ENCODE data around the gene WBP2NL. TPM values are rescaled to one million over a fixed set of nuclear protein-coding genes. Genes with fewer than 3 reads are reported as not detected.

WBP2NL gene
- total and polyA plus RNA-seq, 2 of the 8 experiments (the other 6 are each of a cell fraction or from before 2014, with no cell fraction given) = not detected

DNA sequence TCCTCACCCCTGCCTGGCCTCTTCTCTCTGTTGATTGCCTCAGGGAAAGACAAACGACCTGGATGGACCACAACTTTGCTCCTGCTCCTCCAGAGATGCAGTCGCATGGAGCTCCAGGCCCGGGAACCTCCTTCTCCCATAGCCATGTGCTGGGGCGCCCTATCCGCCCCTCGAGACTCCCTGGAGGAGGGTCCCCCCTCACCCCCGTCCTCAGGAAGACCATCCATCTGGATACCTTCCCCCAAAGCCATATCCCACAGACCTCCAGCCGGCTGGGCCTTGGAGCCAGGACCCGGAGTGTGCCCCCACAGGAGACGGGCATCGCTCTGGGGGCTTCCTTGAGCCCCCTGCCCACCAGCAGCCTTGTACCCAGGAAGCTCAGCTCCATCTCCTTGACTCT is 27.2 kb upstream of the WBP2NL start (continued):
- TF ChIP-seq, protein P1, sequence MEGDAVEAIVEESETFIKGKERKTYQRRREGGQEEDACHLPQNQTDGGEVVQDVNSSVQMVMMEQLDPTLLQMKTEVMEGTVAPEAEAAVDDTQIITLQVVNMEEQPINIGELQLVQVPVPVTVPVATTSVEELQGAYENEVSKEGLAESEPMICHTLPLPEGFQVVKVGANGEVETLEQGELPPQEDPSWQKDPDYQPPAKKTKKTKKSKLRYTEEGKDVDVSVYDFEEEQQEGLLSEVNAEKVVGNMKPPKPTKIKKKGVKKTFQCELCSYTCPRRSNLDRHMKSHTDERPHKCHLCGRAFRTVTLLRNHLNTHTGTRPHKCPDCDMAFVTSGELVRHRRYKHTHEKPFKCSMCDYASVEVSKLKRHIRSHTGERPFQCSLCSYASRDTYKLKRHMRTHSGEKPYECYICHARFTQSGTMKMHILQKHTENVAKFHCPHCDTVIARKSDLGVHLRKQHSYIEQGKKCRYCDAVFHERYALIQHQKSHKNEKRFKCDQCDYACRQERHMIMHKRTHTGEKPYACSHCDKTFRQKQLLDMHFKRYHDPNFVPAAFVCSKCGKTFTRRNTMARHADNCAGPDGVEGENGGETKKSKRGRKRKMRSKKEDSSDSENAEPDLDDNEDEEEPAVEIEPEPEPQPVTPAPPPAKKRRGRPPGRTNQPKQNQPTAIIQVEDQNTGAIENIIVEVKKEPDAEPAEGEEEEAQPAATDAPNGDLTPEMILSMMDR (IDR thresholded peaks at IDR 0.05; ENCODE audit: control extremely low read depth in 1 of 3, insufficient read depth in 1 of 3, low read depth in 1 of 3, low read length in 3 of 3) = no peak
- no peak for TF ChIP-seq ZNF274 (IDR thresholded peaks at IDR 0.05; ENCODE audit: borderline replicate concordance, extremely low read depth, low read length)
- no peak for TF ChIP-seq CHD1 (IDR thresholded peaks at IDR 0.05; ENCODE audit: low read depth, low read length)

Data from H1 (cell line).